ENCODE measurements around the gene FMO1.
"Not testable (repeated sequence)": the region's sequence is repeated elsewhere in the genome, so short reads cannot be mapped to it uniquely, and the experiment has no call there.

FMO1 gene

GRCh38 chr1:171233183-171233582 is 15.1 kb upstream of the FMO1 start:
- no peak for DNase-seq (ENCODE audit: low spot score)

- DNase-seq (ENCODE audit: low spot score), result not testable (repeated sequence)
These were observed 12.1 kb upstream of the FMO1 start for GRCh38 chr1:171236231-171236630.

GRCh38 chr1:171243878-171244277 is 4.4 kb upstream of the FMO1 start:
- DNase-seq (ENCODE audit: low spot score), result no peak

- DNase-seq (ENCODE audit: low spot score), result no peak
These were observed 2.7 kb upstream of the FMO1 start for GRCh38 chr1:171245458-171246064.

GRCh38 chr1:171247501-171247900 is 793 bp upstream of the FMO1 start:
- DNase-seq (ENCODE audit: low spot score), result no peak

- DNase-seq (ENCODE audit: low spot score), result no peak
These were observed 547 bp downstream of the FMO1 start for GRCh38 chr1:171248841-171249240.

- no peak for DNase-seq (ENCODE audit: low spot score)
These were observed 2.0 kb downstream of the FMO1 start for GRCh38 chr1:171250263-171250662.

- DNase-seq (ENCODE audit: low spot score), result no peak
These were observed 3.0 kb downstream of the FMO1 start for GRCh38 chr1:171251042-171251951.

GRCh38 chr1:171251952-171252300 is 3.6 kb downstream of the FMO1 start:
- DNase-seq (ENCODE audit: low spot score), result no peak

GRCh38 chr1:171252482-171252881 is 4.2 kb downstream of the FMO1 start:
- no peak for DNase-seq (ENCODE audit: low spot score)

GRCh38 chr1:171254859-171255258 is 6.6 kb downstream of the FMO1 start:
- no peak for DNase-seq (ENCODE audit: low spot score)

- DNase-seq (ENCODE audit: low spot score), result no peak
These were observed 8.8 kb downstream of the FMO1 start for GRCh38 chr1:171256940-171257606.

GRCh38 chr1:171257607-171258076 is 9.3 kb downstream of the FMO1 start:
- no peak for DNase-seq (ENCODE audit: low spot score)

GRCh38 chr1:171258429-171258828 is 10.1 kb downstream of the FMO1 start:
- no peak for DNase-seq (ENCODE audit: low spot score)

- DNase-seq (ENCODE audit: low spot score), result no peak
These were observed 10.6 kb downstream of the FMO1 start for GRCh38 chr1:171258943-171259342.

GRCh38 chr1:171261336-171261735 is 13.0 kb downstream of the FMO1 start:
- DNase-seq (ENCODE audit: low spot score), result no peak

GRCh38 chr1:171263901-171264300 is 15.6 kb downstream of the FMO1 start:
- DNase-seq (ENCODE audit: low spot score), result no peak

GRCh38 chr1:171265686-171266085 is 17.4 kb downstream of the FMO1 start:
- DNase-seq (ENCODE audit: low spot score), result no peak

GRCh38 chr1:171266930-171267329 is 18.6 kb downstream of the FMO1 start:
- DNase-seq (ENCODE audit: low spot score), result no peak

- no peak for DNase-seq (ENCODE audit: low spot score)
These were observed 19.1 kb downstream of the FMO1 start for GRCh38 chr1:171267391-171267790.

- no peak for DNase-seq (ENCODE audit: low spot score)
These were observed 22.5 kb downstream of the FMO1 start for GRCh38 chr1:171270806-171271205.

- no peak for DNase-seq (ENCODE audit: low spot score)
These were observed 29.2 kb downstream of the FMO1 start for GRCh38 chr1:171277534-171277933.

- DNase-seq (ENCODE audit: low spot score), result no peak
These were observed 30.9 kb downstream of the FMO1 start for GRCh38 chr1:171279234-171279633.

All from ecto neural progenitor cell (in vitro differentiated cells).